ENCODE data around the gene RCVRN.

RCVRN gene

GRCh38 chr17:9862220-9862619 lies 42.9 kb downstream of the RCVRN start:
- no peak for TF ChIP-seq EGR1 (IDR thresholded peaks at IDR 0.05)
- TF ChIP-seq TCF12 (IDR thresholded peaks at IDR 0.05; ENCODE audit: low read depth) = no peak
- no peak for TF ChIP-seq YY1 (IDR thresholded peaks at IDR 0.05; ENCODE audit: low read depth)
- TF ChIP-seq, protein P1, sequence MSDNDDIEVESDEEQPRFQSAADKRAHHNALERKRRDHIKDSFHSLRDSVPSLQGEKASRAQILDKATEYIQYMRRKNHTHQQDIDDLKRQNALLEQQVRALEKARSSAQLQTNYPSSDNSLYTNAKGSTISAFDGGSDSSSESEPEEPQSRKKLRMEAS (IDR thresholded peaks at IDR 0.05) = no peak
- no peak for TF ChIP-seq ZBTB7A (IDR thresholded peaks at IDR 0.05; ENCODE audit: low read depth)
- TF ChIP-seq CEBPB (IDR thresholded peaks at IDR 0.05) = no peak
- TF ChIP-seq TEAD4 (IDR thresholded peaks at IDR 0.05) = no peak
- no peak for TF ChIP-seq RAD21 (IDR thresholded peaks at IDR 0.05; ENCODE audit: low read depth)
- no peak for TF ChIP-seq USF1 (IDR thresholded peaks at IDR 0.05)
- TF ChIP-seq NFIC (IDR thresholded peaks at IDR 0.05) = no peak
- TF ChIP-seq REST (IDR thresholded peaks at IDR 0.05; ENCODE audit: low read depth) = no peak
- TF ChIP-seq EP300 (IDR thresholded peaks at IDR 0.05; ENCODE audit: borderline replicate concordance) = no peak
- no peak for TF ChIP-seq CREB1 (IDR thresholded peaks at IDR 0.05; ENCODE audit: low read depth)
- no peak for TF ChIP-seq TAF1 (IDR thresholded peaks at IDR 0.05; ENCODE audit: low read depth)
- TF ChIP-seq FOXM1 (IDR thresholded peaks at IDR 0.05; ENCODE audit: borderline replicate concordance, low read depth) = no peak

DNA sequence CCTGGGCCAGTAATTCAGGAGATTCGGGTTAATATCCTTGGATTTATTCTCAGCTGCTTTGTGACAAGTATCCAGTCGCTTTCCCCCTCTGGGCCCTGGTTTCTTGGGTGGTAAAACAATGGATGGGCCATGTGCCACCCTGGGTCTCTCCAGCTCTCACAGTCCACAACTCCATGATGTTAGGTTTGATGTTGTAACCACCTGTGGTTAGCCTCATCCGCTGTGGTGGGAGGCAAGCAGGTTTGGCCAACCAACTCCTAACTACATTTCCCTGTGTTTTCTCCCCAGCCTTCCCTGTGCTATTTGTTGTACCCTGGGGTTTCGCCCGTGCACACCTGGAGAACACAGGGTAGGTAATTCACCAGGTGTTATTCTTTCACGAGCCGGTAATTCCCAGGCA lies 44.2 kb downstream of the RCVRN start:
- TF ChIP-seq NFIC (IDR thresholded peaks at IDR 0.05) (no peak), TAF1 (IDR thresholded peaks at IDR 0.05; ENCODE audit: low read depth) (no peak), YY1 (IDR thresholded peaks at IDR 0.05; ENCODE audit: low read depth) (no peak), TEAD4 (IDR thresholded peaks at IDR 0.05) (no peak), CREB1 (IDR thresholded peaks at IDR 0.05; ENCODE audit: low read depth) (no peak), ZBTB7A (IDR thresholded peaks at IDR 0.05; ENCODE audit: low read depth) (no peak), FOXM1 (IDR thresholded peaks at IDR 0.05; ENCODE audit: borderline replicate concordance, low read depth) (no peak), REST (IDR thresholded peaks at IDR 0.05; ENCODE audit: low read depth) (no peak), EP300 (IDR thresholded peaks at IDR 0.05; ENCODE audit: borderline replicate concordance) (no peak), TCF12 (IDR thresholded peaks at IDR 0.05; ENCODE audit: low read depth) (no peak), USF1 (IDR thresholded peaks at IDR 0.05) (no peak), CEBPB (IDR thresholded peaks at IDR 0.05) (no peak), RAD21 (IDR thresholded peaks at IDR 0.05; ENCODE audit: low read depth) (no peak), EGR1 (IDR thresholded peaks at IDR 0.05) (no peak)
- TF ChIP-seq, protein P1 (IDR thresholded peaks at IDR 0.05) = no peak

GRCh38 chr17:9859781-9860180 lies 45.3 kb downstream of the RCVRN start:
- TF ChIP-seq FOXM1 (IDR thresholded peaks at IDR 0.05; ENCODE audit: borderline replicate concordance, low read depth) (no peak), EP300 (IDR thresholded peaks at IDR 0.05; ENCODE audit: borderline replicate concordance) (no peak), ZBTB7A (IDR thresholded peaks at IDR 0.05; ENCODE audit: low read depth) (no peak), CEBPB (IDR thresholded peaks at IDR 0.05) (no peak), TCF12 (IDR thresholded peaks at IDR 0.05; ENCODE audit: low read depth) (no peak), EGR1 (IDR thresholded peaks at IDR 0.05) (no peak), USF1 (IDR thresholded peaks at IDR 0.05) (no peak)

GRCh38 chr17:9855036-9855435 lies 50.0 kb downstream of the RCVRN start:
- TF ChIP-seq EP300 (IDR thresholded peaks at IDR 0.05; ENCODE audit: borderline replicate concordance) (no peak), YY1 (IDR thresholded peaks at IDR 0.05; ENCODE audit: low read depth) (no peak), REST (IDR thresholded peaks at IDR 0.05; ENCODE audit: low read depth) (no peak), EGR1 (IDR thresholded peaks at IDR 0.05) (no peak), FOXM1 (IDR thresholded peaks at IDR 0.05; ENCODE audit: borderline replicate concordance, low read depth) (no peak), TCF12 (IDR thresholded peaks at IDR 0.05; ENCODE audit: low read depth) (no peak), USF1 (IDR thresholded peaks at IDR 0.05) (no peak), RAD21 (IDR thresholded peaks at IDR 0.05; ENCODE audit: low read depth) (no peak), CREB1 (IDR thresholded peaks at IDR 0.05; ENCODE audit: low read depth) (no peak), NFIC (IDR thresholded peaks at IDR 0.05) (no peak)

Measured in Ishikawa (cell line).